ENCODE measurements around the gene PRPF6. TPM values are rescaled to one million over a fixed set of nuclear protein-coding genes. Genes with fewer than 3 reads are reported as not detected.

PRPF6 gene
- total and polyA plus RNA-seq, 2 of the 13 experiments (the other 11 are each of a cell fraction or from before 2014, with no cell fraction given): 63.7 to 101 TPM

DNA sequence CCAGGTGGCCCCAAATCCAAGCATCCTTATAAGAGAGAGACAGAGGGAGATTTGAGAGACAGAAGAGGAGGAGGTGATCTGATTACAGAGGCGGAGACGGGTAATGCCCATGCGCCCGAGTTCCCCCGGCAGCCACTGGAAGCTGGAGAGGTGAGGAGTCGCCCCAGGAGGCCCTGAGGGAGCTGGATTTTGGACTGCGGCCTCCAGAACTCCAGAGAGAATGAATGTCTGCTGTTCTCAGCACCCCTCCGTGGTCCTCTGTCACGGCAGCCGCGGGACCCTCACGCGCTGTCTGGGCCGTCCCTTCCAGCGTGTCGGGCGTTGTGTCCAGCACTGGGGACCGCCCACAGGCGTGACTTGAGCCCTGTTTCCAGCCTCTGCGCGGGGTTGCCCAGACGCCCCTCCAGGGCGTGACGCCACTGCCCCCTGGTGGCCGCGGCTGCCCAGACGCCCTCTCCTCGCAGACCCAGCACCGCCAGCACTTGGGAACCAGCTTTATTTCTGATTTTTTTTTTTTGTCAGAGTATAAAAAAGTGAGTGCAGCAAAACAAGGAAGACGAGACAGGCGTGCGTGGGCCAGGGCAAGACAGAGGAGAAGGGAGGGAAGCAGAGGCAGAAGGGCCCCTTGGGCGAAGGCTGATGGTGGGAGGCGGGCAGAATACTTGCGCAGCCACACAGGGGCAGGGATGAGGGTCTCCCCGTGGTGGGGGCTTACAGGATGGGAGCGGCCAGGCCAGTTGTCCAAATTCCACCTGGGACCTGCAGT is 7.1 kb upstream of the PRPF6 start (continued):
- peak; percentile 71 for TF ChIP-seq ZNF691 (CRISPR knock-in tag; IDR thresholded peaks at IDR 0.05; ENCODE audit: borderline replicate concordance, low read depth)
- TF ChIP-seq, protein P1, sequence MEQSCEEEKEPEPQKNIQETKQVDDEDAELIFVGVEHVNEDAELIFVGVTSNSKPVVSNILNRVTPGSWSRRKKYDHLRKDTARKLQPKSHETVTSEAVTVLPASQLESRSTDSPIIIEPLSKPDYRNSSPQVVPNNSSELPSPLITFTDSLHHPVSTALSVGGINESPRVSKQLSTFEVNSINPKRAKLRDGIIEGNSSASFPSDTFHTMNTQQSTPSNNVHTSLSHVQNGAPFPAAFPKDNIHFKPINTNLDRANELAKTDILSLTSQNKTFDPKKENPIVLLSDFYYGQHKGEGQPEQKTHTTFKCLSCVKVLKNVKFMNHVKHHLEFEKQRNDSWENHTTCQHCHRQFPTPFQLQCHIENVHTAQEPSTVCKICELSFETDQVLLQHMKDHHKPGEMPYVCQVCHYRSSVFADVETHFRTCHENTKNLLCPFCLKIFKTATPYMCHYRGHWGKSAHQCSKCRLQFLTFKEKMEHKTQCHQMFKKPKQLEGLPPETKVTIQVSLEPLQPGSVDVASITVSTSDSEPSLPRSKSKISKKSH (CRISPR knock-in tag; IDR thresholded peaks at IDR 0.05; ENCODE audit: borderline replicate concordance): peak; percentile 68; the same call in 1 of the 2 replicates
- TF ChIP-seq KLF6 (CRISPR knock-in tag; IDR thresholded peaks at IDR 0.05): peak; percentile 83; the same call in 1 of the 2 replicates
- 0 out of 2 replicates have a peak, but pooled peaks have one; percentile 19 for TF ChIP-seq AHDC1 (CRISPR knock-in tag; IDR thresholded peaks at IDR 0.05; ENCODE audit: borderline replicate concordance)
- peak; percentile 78 for TF ChIP-seq SRSF1 (optimal IDR thresholded peaks at IDR 0.05; ENCODE audit: low read depth, low read length)
- no peak for TF ChIP-seq BRD4 (CRISPR knock-in tag; IDR thresholded peaks at IDR 0.05)
- TF ChIP-seq ARNTL (CRISPR knock-in tag; IDR thresholded peaks at IDR 0.05): peak; percentile 86
- TF ChIP-seq ZC3H4 (CRISPR knock-in tag; IDR thresholded peaks at IDR 0.05; ENCODE audit: borderline replicate concordance): no peak
- TF ChIP-seq MAFK (conservative IDR thresholded peaks at IDR 0.05 in 1 of 2, IDR thresholded peaks at IDR 0.05 in 1 of 2; ENCODE audit: low read length in 2 of 2): no peak
- TF ChIP-seq ZNF770 (CRISPR knock-in tag; IDR thresholded peaks at IDR 0.05): peak; percentile 82
- TF ChIP-seq SMAD3 (CRISPR knock-in tag; IDR thresholded peaks at IDR 0.05): peak; percentile 87
- TF ChIP-seq PHB2 (IDR thresholded peaks at IDR 0.05; ENCODE audit: partially characterized antibody): no peak
- no peak for TF ChIP-seq MLX (CRISPR knock-in tag; IDR thresholded peaks at IDR 0.05)
- TF ChIP-seq SATB2 (CRISPR knock-in tag; IDR thresholded peaks at IDR 0.05): no peak
- peak; percentile 62; the same call in 1 of the 2 replicates for TF ChIP-seq ZNF30 (CRISPR knock-in tag; IDR thresholded peaks at IDR 0.05)
- no peak for TF ChIP-seq CEBPB (IDR thresholded peaks at IDR 0.05; ENCODE audit: borderline replicate concordance, low read depth, low read length)
- peak; percentile 54 for TF ChIP-seq ZNF629 (CRISPR knock-in tag; conservative IDR thresholded peaks at IDR 0.05)
- TF ChIP-seq ZSCAN21 (CRISPR knock-in tag; IDR thresholded peaks at IDR 0.05; ENCODE audit: borderline replicate concordance): 0 out of 2 replicates have a peak, but pooled peaks have one; percentile 29

All from HepG2 (cell line).